GM12873 (cell line): ENCODE data around the gene DRAM1.

Experiments
- TF ChIP-seq, protein P1 (sequence below): IDR thresholded peaks from 2 replicates; pipeline ENCODE4 v1.5.1; 2012; ENCODE audit warnings: low read depth, mild to moderate bottlenecking, moderate library complexity, low read length, control low read depth; ENCODE audit not compliant: insufficient read depth; ENCODE audit errors: missing control alignments

The DRAM1 gene

DNA sequence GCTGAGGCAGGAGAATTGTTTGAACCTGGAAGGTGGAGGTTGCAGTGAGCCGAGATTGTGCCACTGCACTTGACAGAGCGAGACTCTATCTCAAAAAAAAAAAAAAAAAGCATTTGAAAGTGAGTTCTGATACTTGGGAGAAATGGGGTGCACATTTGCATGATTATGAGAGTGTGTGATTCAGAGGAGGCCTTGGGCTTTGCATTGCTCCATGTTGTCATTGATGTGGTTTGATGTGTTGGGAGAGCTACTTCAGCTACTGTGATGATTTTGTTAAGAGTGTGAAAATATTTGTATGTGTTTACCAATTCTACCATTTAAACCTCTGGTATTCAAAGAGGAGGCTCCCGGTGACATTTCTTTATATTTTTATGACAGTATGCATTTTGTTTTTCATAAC is 24.4 kb downstream of the DRAM1 start:
- TF ChIP-seq, protein P1, sequence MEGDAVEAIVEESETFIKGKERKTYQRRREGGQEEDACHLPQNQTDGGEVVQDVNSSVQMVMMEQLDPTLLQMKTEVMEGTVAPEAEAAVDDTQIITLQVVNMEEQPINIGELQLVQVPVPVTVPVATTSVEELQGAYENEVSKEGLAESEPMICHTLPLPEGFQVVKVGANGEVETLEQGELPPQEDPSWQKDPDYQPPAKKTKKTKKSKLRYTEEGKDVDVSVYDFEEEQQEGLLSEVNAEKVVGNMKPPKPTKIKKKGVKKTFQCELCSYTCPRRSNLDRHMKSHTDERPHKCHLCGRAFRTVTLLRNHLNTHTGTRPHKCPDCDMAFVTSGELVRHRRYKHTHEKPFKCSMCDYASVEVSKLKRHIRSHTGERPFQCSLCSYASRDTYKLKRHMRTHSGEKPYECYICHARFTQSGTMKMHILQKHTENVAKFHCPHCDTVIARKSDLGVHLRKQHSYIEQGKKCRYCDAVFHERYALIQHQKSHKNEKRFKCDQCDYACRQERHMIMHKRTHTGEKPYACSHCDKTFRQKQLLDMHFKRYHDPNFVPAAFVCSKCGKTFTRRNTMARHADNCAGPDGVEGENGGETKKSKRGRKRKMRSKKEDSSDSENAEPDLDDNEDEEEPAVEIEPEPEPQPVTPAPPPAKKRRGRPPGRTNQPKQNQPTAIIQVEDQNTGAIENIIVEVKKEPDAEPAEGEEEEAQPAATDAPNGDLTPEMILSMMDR = no peak

- TF ChIP-seq, protein P1 = no peak
Measured at GRCh38 chr12:101902641-101903040, 25.3 kb downstream of the DRAM1 start.

DNA sequence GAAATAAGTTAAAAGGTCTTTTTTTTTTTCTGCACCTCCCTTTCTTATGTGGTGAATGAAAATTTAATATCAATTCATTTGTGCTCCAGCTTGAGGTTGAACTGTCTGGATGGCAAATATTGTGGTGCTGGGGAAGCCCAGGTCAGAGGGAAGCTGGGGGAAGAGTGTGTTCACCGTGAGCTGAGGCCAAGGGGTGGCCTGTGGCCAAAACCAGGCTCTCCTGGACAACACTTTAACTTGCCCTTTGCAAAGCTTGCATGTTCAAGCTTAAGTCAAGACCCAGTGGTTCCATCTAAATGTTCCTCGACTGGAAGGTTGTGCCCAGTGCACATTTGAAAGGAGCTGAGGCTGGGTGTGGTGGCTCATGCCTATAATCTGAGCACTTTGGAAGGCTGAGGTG is 28.8 kb downstream of the DRAM1 start:
- TF ChIP-seq, protein P1 = no peak

DNA sequence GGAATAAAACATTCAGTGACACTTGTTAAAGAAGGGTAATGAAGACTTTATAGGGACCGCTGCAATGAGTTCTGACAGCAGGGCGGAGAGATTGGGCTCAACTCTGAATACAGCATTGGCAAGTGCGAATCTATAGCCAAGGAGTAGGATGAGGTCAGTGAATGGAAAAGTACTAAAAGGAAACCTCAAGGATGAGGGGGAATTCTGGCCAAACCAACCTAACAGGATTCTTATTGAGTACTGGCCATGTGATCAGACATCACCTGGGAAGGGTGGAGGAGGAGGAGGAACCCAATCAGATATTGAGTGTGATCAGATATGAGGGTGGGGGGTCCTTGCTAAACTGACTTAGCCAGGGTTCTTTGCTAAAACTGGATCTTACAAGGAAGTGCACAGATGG is 31.0 kb downstream of the DRAM1 start:
- TF ChIP-seq, protein P1 = no peak

DNA sequence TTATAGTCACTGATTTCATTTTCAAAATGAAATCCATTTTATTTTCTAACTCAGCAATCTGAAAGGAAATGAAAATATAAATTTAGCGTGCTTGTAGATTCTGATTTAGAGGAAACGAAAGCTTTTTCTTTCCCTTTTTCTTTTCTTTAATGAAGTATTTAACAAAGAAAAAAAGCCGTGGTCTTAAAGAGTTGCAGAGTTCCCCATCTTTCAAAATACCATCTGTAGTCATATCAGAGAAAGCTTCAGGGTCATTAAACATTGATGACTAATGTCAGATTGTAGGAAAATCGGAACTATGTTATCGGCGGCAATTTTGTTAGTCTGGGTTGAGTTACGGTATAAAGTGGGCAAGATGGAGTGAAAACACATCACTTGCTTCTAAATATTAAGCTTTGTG is 32.3 kb downstream of the DRAM1 start:
- TF ChIP-seq, protein P1 = no peak

- TF ChIP-seq, protein P1 = no peak
Measured at GRCh38 chr12:101915841-101916240, 38.5 kb downstream of the DRAM1 start.

DNA sequence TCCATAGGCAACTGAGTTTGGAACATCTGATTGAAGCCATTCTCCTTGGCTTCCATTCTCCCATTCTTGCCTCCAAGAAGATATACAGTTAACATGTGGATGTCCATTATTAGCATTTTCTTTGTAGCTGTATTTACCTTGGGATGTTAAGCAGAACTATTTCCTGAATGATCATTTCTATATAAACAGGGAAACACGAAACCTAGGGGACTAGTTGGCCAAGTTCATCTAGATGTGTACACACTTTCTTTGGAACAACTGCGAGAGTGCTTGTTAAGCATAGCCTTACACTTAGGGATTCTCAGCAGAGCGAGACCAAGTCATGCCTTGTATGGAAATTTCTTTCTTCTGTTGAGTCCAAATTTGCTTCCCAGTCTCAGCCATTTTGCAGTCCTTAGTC is 42.1 kb downstream of the DRAM1 start:
- TF ChIP-seq, protein P1 = no peak
